ENCODE data around the gene CEP72.
"Not testable (repeated sequence)": the region's sequence is repeated elsewhere in the genome, so short reads cannot be mapped to it uniquely, and the experiment has no call there.

DNA sequence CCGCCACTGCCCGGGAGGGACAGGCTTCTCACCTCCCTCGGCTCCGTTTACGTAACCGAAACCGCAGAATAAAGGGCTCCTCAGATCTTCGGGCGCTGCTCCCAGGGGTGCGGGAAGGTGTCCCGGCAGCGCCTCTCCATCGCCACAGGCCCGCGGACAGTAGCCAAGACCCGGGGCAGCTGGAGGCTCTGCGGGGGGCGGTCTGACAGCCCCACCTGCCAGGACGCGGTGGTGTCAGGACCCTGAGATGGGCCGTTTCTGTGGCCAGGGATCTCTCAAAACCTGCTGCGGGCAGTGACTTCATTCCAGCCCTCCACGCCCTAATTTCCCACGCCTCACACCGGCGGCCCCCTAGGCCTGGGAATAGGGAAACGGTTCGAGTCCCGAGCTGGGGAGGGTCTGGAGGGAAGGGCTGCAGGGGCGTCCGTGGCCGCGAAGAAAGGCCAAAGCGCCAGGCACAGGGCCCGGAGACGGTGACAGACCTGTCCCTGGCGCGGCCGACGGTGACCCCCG lies 80.4 kb downstream of the CEP72 start:
- TF ChIP-seq, protein P1, sequence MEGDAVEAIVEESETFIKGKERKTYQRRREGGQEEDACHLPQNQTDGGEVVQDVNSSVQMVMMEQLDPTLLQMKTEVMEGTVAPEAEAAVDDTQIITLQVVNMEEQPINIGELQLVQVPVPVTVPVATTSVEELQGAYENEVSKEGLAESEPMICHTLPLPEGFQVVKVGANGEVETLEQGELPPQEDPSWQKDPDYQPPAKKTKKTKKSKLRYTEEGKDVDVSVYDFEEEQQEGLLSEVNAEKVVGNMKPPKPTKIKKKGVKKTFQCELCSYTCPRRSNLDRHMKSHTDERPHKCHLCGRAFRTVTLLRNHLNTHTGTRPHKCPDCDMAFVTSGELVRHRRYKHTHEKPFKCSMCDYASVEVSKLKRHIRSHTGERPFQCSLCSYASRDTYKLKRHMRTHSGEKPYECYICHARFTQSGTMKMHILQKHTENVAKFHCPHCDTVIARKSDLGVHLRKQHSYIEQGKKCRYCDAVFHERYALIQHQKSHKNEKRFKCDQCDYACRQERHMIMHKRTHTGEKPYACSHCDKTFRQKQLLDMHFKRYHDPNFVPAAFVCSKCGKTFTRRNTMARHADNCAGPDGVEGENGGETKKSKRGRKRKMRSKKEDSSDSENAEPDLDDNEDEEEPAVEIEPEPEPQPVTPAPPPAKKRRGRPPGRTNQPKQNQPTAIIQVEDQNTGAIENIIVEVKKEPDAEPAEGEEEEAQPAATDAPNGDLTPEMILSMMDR (IDR thresholded peaks at IDR 0.05; ENCODE audit: low read depth, low read length): not testable (repeated sequence)
- TF ChIP-seq EZH2phosphoT487 (IDR thresholded peaks at IDR 0.05; ENCODE audit: low read depth): not testable (repeated sequence)

All from OCI-LY3 (cell line).